ENCODE data around the gene IL19. TPM values are rescaled to one million over a fixed set of nuclear protein-coding genes. Genes with fewer than 3 reads are reported as not detected.

IL19 gene
- total and polyA plus RNA-seq, 12 donors: not detected

DNA sequence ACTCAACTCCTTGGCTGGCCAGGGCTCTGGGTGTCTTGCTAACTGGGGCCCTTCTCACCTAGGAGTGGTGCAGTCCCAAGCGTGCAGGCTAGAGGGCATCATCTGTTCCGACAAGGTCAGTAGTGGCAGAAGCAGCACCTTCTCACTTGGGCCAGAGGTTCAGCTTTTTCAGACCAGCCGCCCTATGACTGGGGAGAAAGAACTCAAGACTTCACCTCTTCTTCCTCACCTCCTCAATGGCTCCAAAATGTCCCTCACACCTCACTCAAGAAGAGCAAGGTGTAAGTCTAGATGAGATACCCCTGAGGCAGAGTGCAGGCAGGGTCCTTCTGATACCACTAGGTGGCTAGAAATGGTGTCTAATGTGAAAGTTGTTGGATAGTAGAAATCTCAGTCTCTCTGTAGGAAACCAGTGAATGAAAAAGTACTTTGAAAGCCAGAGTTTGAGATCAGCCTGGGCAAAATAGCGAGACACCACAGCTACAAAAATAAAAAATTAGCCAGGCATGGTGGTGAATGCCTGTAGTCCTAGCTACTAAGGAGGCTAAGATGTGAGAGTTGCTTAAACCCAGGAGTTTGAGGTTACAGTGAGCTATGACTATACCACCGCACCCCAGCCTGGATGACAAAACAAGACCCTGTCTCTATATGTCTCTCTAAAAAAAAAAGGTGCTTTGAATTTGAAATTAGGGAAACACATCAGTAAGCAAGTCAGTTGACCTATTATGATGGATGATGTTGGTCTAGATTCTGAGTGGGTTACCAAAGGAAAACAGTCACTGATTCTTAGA is 86.3 kb downstream of the IL19 start:
- H3K4me3 ChIP-seq: no peak overlapping the region
- H3K4me1 ChIP-seq (replicated peaks in 1 of 2): no peaks in the 10 kb centered on the region
- H3K27me3 ChIP-seq: no peaks in the 10 kb centered on the region
- no peaks in the 10 kb centered on the region for H3K36me3 ChIP-seq (replicated peaks in 1 of 2)
- no peak for TF ChIP-seq POLR2A (IDR thresholded peaks at IDR 0.05)
- no peak for TF ChIP-seq CTCF (IDR thresholded peaks at IDR 0.05)
- 72 to 85% (median 78%) methylated on average over 5 of the region's 5 CpGs for WGBS, 4 donors
- no peak for DNase-seq
- H3K9me3 ChIP-seq (replicated peaks in 1 of 3): peaks cover 0 to 6% (median 0%) of the 10 kb centered on the region in 3 donors
- intact Hi-C loops (cut with DNase I): no loop called here
- H3K27ac ChIP-seq: no peak overlapping the region

DNA sequence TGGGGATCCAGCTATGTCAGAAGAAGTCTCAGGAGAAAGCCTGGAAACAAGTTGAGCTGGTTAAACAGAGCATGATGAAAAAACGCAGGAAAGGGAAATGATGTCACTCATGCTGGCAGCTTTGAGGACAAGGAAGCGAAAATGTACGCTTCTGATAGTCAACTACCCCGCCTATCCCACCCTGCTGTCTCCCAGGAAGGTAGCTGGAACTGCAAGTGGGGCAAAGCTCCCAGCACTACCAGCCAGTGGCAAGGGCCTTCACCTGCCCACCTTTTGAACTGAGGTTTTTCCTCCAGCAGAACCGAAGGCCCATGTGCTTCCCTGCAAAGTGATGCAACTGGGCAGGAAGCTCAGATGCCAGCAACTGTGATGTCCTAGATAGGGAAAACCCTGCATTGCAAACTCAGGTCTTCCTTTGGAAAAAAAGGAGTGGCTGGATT is 88.5 kb downstream of the IL19 start:
- DNase-seq: peak in 1 of 7 donors; percentile 32
- no peaks in the 10 kb centered on the region for H3K9me3 ChIP-seq (replicated peaks in 1 of 3)
- intact Hi-C loops (cut with DNase I): no loop called here
- H3K36me3 ChIP-seq (replicated peaks in 1 of 2): no peaks in the 10 kb centered on the region
- H3K27me3 ChIP-seq: no peaks in the 10 kb centered on the region
- WGBS, 4 donors: 52 to 69% (median 58%) methylated on average over 4 to 5 of the region's 5 CpGs
- no peak overlapping the region for H3K4me3 ChIP-seq
- H3K27ac ChIP-seq: no peak overlapping the region
- H3K4me1 ChIP-seq (replicated peaks in 1 of 2): no peaks in the 10 kb centered on the region
- no peak for TF ChIP-seq POLR2A (IDR thresholded peaks at IDR 0.05)
- TF ChIP-seq CTCF (IDR thresholded peaks at IDR 0.05): no peak

DNA sequence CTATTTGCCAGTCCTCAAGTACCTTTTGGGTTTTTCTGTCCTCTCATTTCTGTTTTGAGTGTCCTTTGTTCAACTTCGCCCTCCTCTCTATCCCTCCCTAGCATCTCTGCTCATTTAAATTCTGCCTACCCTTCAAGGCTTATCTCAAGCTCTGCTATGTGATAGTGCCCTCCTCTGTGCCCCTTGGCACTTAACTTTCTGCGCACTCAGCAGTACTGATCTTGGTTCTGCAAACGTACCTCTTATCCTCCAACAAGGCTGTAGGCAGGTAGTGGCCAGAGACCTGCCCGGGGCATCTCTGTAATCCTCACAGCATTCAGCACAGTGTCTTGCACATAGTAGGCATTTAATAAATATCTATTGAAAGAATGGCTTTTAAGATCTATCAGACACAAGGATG is 89.6 kb downstream of the IL19 start:
- no peaks in the 10 kb centered on the region for H3K4me1 ChIP-seq (replicated peaks in 1 of 2)
- no peak overlapping the region for H3K27ac ChIP-seq
- H3K9me3 ChIP-seq (replicated peaks in 1 of 3): no peaks in the 10 kb centered on the region
- intact Hi-C loops (cut with DNase I): no loop called here
- no peak for TF ChIP-seq POLR2A (IDR thresholded peaks at IDR 0.05)
- no peak for TF ChIP-seq CTCF (IDR thresholded peaks at IDR 0.05)
- no peak overlapping the region for H3K4me3 ChIP-seq
- 71 to 87% (median 74%) methylated on average over 4 of the region's 4 CpGs for WGBS, 4 donors
- no peaks in the 10 kb centered on the region for H3K27me3 ChIP-seq
- DNase-seq: no peak
- no peaks in the 10 kb centered on the region for H3K36me3 ChIP-seq (replicated peaks in 1 of 2)

GRCh38 chr1:206863266-206863665 is 92.7 kb downstream of the IL19 start:
- TF ChIP-seq POLR2A (IDR thresholded peaks at IDR 0.05): no peak
- no peak for TF ChIP-seq CTCF (IDR thresholded peaks at IDR 0.05)
- Histone ChIP-seq H3K9me3 (replicated peaks in 1 of 3) (no peaks in the 10 kb centered on the region), H3K27ac (no peak overlapping the region), H3K36me3 (replicated peaks in 1 of 2) (no peaks in the 10 kb centered on the region), H3K4me1 (replicated peaks in 1 of 2) (no peaks in the 10 kb centered on the region), H3K4me3 (no peak overlapping the region), H3K27me3 (no peaks in the 10 kb centered on the region)
- DNase-seq: no peak
- WGBS, 4 donors: 57 to 81% (median 78%) methylated on average over 1 of the region's 1 CpG
- intact Hi-C loops (cut with DNase I): no loop called here
